Astrocyte of the spinal cord (primary cell): ENCODE data around the gene CCNI2.

Experiments
- DNase-seq: peaks from one replicate; pipeline ENCODE4 v3.0.0; 2011; ENCODE audit warnings: low read depth, low spot score
- H3K4me3 ChIP-seq: 2 replicates; pipeline ENCODE4 v1.5.1; 2011; ENCODE audit warnings: low read depth, mild to moderate bottlenecking, low read length, moderate library complexity
- in situ Hi-C: cut with HindIII; loops from 2 replicates; pipeline ENCODE4 v1.10.0; 2017; ENCODE audit warnings: low sequenced_read_pairs
- TF ChIP-seq, protein P1 (sequence below): IDR thresholded peaks from 2 replicates; pipeline ENCODE4 v1.5.1; 2012; ENCODE audit warnings: low read depth, mild to moderate bottlenecking, low read length, inconsistent platforms

CCNI2 gene

DNA sequence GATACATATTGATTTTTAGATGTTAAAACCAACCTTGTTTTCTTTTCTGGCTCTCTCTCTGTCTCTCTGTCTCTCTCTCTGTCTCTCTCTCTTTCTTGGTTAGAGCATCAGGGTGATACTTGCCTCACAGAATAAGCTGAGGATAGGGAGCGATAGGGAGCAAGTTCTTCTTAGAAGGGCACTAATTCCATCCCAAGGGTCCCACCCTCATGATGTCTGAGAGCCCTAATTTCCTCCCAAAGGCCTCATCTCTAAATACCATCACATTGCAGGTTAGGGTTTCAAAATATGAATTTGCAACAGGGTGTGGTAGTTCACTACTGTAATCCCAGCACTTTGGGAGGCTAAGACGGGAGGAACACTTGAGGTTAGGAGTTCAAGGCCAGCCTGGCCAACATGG, 5.1 kb upstream of the CCNI2 start:
- TF ChIP-seq, protein P1, sequence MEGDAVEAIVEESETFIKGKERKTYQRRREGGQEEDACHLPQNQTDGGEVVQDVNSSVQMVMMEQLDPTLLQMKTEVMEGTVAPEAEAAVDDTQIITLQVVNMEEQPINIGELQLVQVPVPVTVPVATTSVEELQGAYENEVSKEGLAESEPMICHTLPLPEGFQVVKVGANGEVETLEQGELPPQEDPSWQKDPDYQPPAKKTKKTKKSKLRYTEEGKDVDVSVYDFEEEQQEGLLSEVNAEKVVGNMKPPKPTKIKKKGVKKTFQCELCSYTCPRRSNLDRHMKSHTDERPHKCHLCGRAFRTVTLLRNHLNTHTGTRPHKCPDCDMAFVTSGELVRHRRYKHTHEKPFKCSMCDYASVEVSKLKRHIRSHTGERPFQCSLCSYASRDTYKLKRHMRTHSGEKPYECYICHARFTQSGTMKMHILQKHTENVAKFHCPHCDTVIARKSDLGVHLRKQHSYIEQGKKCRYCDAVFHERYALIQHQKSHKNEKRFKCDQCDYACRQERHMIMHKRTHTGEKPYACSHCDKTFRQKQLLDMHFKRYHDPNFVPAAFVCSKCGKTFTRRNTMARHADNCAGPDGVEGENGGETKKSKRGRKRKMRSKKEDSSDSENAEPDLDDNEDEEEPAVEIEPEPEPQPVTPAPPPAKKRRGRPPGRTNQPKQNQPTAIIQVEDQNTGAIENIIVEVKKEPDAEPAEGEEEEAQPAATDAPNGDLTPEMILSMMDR, result no peak
- no peak for DNase-seq
- in situ Hi-C loops, result no loop called here
- H3K4me3 ChIP-seq, result no peak overlapping the region

- DNase-seq, result no peak
- no peak overlapping the region for H3K4me3 ChIP-seq
- in situ Hi-C loops, result no loop called here
- TF ChIP-seq, protein P1, result no peak
Observed at GRCh38 chr5:132742626-132743025, 4.6 kb upstream of the CCNI2 start.

GRCh38 chr5:132744659-132745058, 2.6 kb upstream of the CCNI2 start:
- DNase-seq, result no peak
- in situ Hi-C loops, result no loop called here
- H3K4me3 ChIP-seq, result no peak overlapping the region
- TF ChIP-seq, protein P1, result no peak

- peak overlapping the region; percentile 32 for H3K4me3 ChIP-seq
Observed at GRCh38 chr5:132746592-132746953, 653 bp upstream of the CCNI2 start.

DNA sequence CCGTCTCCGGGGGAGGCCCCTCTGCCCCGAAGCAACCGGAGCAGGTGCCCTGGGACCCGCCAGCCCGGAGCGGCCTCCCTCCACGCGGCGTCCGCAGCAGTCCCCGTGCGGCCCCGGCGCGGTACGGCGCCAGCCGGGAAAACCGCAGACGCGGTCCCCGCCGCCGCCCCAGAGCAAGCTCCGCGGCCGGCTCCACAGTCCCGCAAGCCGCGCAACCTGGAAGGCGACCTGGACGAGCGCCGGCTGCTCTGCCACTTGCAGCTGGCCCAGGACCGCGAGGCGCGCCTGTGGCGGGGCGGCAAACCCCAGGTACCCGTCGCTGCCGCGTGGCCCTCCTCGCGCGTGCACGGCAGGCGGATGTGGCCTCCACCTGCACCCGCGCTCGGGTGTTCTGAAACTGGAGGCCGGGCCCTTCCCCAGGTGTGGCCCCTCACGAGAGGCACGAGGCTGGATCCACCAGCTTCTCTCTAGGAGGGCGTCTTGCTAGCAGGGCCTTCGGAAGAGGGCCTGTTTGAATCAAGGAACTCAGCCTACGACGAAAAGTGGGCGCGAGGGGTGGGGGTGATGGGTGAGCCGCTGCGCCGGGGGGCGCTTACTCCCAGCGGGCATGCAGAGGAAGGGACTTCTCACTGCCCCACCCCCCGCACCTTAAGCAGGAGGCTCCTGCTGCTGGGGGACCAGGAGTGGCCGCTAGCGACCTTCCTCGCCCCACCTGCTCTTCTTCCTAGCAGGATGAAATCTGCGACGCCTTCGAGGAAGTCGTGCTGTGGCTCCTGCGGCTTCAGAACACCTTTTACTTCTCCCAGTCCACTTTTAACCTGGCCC, 602 bp downstream of the CCNI2 start:
- peak overlapping the region; percentile 32 for H3K4me3 ChIP-seq
- DNase-seq, result no peak
- TF ChIP-seq, protein P1, result no peak
- in situ Hi-C loops, result no loop called here

More at GRCh38 chr5:132746592-132746953, 653 bp upstream of the CCNI2 start:
- DNase-seq, result no peak
- in situ Hi-C loops, result no loop called here
- TF ChIP-seq, protein P1, result no peak

DNA sequence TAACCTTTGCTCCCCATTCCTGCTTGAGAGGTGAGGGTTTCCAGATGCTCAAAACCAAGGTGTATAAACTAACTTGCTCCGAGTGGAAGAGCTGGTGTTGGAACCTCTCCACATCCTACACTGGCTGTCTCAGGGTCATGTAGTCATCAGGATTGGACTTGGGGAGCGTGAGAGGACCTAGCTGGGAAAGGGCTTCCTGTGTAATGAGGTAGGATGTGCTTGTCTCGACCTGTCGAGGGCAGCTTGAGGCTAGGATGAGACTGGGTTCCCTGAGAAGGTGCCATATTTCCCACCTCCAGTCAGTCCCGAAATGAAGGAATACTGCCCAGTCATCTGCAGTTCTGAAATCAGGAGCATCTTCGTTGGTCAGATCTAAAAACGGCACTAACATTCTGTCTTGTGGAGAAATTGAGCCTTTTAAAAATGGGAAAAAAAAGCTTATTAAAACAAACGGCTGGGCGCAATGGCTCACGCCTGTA, 1.3 kb downstream of the CCNI2 start:
- DNase-seq, result no peak
- in situ Hi-C loops, result no loop called here
- H3K4me3 ChIP-seq, result no peak overlapping the region
- TF ChIP-seq, protein P1, result no peak
